Effector memory CD4-positive, alpha-beta T cell (primary cell): ENCODE data around the gene NHLRC4.
"Not testable (repeated sequence)": the region's sequence is repeated elsewhere in the genome, so short reads cannot be mapped to it uniquely, and the experiment has no call there.

ENCODE experiments used
- DNase-seq, 3 donors: peaks; one replicate each; pipeline ENCODE4 v3.0.0-alpha.2; 2020
- H3K27ac ChIP-seq: 2 replicates; pipeline ENCODE4 v1.7.0; 2013; ENCODE audit warnings: mild to moderate bottlenecking, low read length, moderate library complexity; ENCODE audit not compliant: insufficient read depth, poor library complexity, severe bottlenecking
- H3K27me3 ChIP-seq: replicated peaks from 2 replicates; pipeline ENCODE4 v1.7.0; 2013; ENCODE audit warnings: mild to moderate bottlenecking, low read length; ENCODE audit not compliant: insufficient read depth, control insufficient read depth, poor library complexity, severe bottlenecking
- H3K36me3 ChIP-seq: 2 replicates; pipeline ENCODE4 v1.7.0; 2013; ENCODE audit warnings: mild to moderate bottlenecking, low read length, moderate library complexity; ENCODE audit not compliant: control insufficient read depth, insufficient read depth
- H3K4me1 ChIP-seq: 2 replicates; pipeline ENCODE4 v1.7.0; 2013; ENCODE audit warnings: low read length, mild to moderate bottlenecking; ENCODE audit not compliant: control insufficient read depth, insufficient read depth, poor library complexity, severe bottlenecking
- H3K4me3 ChIP-seq: 2 replicates; pipeline ENCODE4 v1.7.0; 2013; ENCODE audit warnings: low read length, low read depth, mild to moderate bottlenecking; ENCODE audit not compliant: insufficient read depth, poor library complexity, severe bottlenecking
- H3K9me3 ChIP-seq: 2 replicates; pipeline ENCODE4 v1.7.0; 2013; ENCODE audit warnings: mild to moderate bottlenecking, low read length, moderate library complexity; ENCODE audit not compliant: control insufficient read depth

NHLRC4 gene

DNA sequence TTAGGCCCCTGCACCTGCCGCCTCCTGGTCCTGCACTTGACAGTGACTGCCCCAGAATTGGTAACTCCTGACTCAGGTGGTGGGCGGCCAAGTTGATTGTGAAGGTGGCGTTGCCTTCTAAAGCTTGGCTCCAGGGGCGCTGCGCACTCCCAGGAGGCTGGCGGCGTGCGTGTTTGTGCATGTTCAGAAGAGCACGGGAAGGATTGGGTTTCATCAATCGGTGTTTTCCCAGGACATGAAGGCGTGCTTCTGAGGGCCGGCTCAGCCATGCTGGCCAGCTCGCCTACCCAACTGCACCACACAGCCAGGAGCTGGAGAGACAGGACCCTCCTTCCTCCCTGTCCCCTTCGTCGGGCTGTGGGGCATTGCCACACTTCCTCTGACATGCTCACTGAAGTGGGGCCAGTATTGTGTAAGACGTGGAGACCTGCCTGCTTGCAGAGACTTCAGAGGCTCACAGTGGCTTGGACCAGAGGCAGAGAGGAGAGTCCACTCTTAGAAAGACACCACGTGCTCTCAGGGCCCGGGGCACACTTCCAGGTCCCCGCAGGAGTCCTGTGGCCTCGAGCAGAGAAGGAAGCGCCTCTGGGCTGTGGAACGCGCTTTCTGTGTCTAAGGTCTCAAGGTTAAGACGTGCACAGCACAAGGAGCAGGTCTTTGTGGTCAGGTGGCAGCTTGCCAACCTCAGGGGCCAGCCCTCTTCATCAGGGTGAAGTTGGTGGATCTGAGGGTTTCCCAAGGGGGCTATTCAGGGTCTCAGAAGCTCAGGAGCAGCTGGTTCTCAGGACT is 25.9 kb downstream of the NHLRC4 start:
- no peak for DNase-seq
- no peak overlapping the region for H3K27ac ChIP-seq
- no peaks in the 10 kb centered on the region for H3K27me3 ChIP-seq
- no peaks in the 10 kb centered on the region for H3K9me3 ChIP-seq
- H3K36me3 ChIP-seq: no peaks in the 10 kb centered on the region
- H3K4me3 ChIP-seq: no peak overlapping the region
- peaks cover 19% of the 10 kb centered on the region for H3K4me1 ChIP-seq

DNA sequence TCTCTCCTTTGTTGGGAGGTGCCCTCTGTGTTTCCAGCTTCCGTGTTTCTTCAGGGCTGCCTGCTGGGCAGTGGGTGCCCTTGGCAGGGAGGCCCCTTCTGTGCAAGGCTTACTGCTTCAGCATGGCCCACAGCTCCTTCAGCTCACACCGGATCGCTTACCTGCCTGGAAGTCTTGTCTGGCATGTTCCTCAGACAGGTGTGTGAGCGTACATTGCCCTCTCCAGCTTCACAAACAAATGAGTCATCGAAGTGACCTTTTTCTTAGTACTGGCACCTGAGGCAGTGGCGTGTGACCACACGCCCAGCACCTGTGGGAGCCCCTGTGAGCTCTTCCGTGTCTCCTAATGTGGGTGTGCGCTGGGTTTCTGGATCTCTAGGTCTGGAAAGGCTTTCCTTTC is 26.6 kb downstream of the NHLRC4 start:
- Histone ChIP-seq H3K27me3 (no peaks in the 10 kb centered on the region), H3K27ac (no peak overlapping the region), H3K36me3 (no peaks in the 10 kb centered on the region), H3K4me1 (peaks cover 16% of the 10 kb centered on the region), H3K9me3 (no peaks in the 10 kb centered on the region), H3K4me3 (no peak overlapping the region)
- no peak for DNase-seq

DNA sequence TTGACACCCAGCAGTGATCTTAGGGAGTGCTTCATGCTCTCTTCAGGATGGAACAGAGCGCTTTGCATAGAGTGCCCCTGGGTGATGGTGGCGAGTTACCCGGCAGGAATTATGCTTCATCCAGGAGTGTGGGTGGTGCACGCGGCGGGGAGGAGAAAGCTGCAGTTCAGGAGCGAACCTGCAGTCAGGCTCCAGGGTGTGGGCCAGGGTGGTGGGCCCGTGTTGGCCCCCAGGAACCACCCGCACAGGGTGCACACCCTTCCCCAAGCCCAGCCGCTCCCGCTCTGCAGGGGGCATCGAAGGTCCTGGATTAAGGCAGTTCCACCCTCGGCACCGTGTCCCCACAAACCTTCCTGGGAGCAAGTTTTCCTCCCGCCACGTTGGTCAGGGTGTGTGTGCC is 27.0 kb downstream of the NHLRC4 start:
- peaks cover under 1% of the 10 kb centered on the region for H3K36me3 ChIP-seq
- no peak overlapping the region for H3K27ac ChIP-seq
- H3K4me3 ChIP-seq: no peak overlapping the region
- DNase-seq: no peak
- H3K27me3 ChIP-seq: no peaks in the 10 kb centered on the region
- H3K9me3 ChIP-seq: no peaks in the 10 kb centered on the region
- H3K4me1 ChIP-seq: peaks cover 14% of the 10 kb centered on the region

DNA sequence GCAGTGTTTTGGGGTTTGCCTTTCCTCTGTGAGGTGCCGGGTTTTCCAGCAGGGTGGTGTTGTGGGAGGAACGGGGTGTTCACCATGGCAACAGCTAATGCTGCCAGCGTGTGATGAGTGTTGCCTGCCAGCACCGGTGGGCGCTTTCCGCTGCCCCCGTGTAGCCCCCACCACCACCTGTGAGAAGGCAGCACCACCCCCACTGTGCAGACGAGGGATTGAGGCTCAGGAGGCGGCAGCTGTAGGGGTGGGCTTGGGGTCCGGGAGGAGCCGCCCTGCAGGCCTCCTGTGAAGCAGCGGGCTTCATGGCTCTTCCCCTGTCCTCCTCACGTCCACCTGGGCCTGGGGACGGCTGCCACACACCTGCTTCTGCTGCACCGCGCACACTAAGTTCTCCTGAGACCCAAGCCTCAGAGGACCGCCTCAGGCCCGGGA is 28.3 kb downstream of the NHLRC4 start:
- Histone ChIP-seq H3K27ac (no peak overlapping the region), H3K27me3 (no peaks in the 10 kb centered on the region), H3K4me3 (no peak overlapping the region), H3K4me1 (peaks cover 14% of the 10 kb centered on the region), H3K9me3 (no peaks in the 10 kb centered on the region), H3K36me3 (peaks cover 7% of the 10 kb centered on the region)
- DNase-seq: no peak

DNA sequence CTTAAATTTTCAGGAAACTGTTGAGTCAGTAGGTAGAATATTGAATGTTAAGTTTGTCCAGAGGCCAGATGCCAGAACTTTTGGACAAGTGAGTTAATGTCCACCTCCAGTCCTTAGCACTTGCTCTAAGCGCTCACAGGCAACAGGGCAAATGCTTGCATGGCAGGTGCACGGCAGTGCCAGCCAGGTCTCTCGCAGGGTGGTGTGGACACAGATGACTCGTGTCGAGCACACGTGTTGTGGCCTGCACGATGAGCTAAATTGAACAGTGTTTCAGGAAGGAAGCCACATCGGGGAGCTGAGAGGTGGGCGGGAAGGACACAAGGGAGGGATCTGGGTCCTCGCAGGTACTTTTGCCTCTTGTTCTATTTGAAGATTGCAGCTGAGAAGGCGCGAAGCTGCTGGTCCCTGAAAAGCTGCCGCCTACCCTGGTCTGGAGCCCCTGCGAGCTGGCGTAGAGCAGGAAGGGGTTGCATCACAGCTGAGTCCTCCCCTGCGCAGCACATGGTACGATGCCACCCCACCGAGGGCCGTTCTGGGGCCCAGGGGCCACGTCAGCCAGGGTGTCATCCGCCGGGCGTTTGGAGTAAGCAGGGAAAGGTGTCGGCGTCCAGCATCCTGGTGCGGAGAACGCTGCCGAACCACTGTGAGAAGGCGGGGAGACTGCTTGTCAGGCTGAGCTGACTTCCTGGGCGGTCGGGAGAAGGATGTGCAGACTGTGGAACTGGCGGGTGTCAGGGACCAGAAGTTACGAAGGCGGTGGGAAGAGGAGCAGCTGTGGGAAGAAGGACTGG is 29.3 kb downstream of the NHLRC4 start:
- Histone ChIP-seq H3K9me3 (no peaks in the 10 kb centered on the region), H3K36me3 (peaks cover 7% of the 10 kb centered on the region), H3K4me1 (peaks cover 5% of the 10 kb centered on the region), H3K27ac (no peak overlapping the region), H3K27me3 (no peaks in the 10 kb centered on the region), H3K4me3 (no peak overlapping the region)
- DNase-seq: no peak

DNA sequence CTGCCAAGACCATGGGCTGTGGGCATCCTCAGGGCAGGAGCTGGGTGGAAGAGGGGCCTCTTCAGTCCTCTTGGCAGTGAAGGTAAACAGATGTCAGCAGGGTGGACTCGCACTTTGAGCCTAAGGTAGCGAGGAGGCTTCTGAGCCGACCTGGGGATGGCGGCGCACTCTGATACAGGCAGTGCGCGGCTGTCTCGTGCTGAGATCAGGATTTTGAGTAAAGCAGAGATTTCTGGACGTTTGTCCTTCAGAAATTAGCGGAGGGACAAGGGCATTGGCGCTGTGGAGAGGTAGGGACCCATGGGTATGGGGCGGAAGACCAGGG is 29.9 kb downstream of the NHLRC4 start:
- H3K4me1 ChIP-seq: peaks cover 2% of the 10 kb centered on the region
- no peak overlapping the region for H3K27ac ChIP-seq
- no peaks in the 10 kb centered on the region for H3K27me3 ChIP-seq
- no peak for DNase-seq
- H3K4me3 ChIP-seq: no peak overlapping the region
- H3K9me3 ChIP-seq: no peaks in the 10 kb centered on the region
- peaks cover 7% of the 10 kb centered on the region for H3K36me3 ChIP-seq

DNA sequence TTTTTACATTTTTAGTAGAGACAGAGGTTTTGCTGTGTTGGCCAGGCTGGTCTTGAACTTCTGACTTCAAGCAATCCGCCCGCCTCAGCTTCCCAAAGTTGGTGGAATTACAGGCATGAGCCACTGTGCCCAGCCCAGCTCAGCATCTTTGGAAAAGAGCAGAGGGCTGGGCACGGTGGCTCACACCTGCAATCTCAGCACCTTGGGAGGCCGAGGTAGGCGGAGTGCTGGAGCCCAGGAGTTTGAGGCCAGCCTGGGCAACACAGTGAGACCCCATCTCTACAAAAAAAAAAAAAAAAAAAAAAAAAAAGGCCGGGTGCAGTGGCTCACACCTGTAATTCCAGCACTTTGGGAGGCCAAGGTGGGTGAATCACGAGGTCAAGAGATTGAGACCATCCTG is 30.9 kb downstream of the NHLRC4 start:
- not testable (repeated sequence) for H3K36me3 ChIP-seq, H3K4me3 ChIP-seq

DNA sequence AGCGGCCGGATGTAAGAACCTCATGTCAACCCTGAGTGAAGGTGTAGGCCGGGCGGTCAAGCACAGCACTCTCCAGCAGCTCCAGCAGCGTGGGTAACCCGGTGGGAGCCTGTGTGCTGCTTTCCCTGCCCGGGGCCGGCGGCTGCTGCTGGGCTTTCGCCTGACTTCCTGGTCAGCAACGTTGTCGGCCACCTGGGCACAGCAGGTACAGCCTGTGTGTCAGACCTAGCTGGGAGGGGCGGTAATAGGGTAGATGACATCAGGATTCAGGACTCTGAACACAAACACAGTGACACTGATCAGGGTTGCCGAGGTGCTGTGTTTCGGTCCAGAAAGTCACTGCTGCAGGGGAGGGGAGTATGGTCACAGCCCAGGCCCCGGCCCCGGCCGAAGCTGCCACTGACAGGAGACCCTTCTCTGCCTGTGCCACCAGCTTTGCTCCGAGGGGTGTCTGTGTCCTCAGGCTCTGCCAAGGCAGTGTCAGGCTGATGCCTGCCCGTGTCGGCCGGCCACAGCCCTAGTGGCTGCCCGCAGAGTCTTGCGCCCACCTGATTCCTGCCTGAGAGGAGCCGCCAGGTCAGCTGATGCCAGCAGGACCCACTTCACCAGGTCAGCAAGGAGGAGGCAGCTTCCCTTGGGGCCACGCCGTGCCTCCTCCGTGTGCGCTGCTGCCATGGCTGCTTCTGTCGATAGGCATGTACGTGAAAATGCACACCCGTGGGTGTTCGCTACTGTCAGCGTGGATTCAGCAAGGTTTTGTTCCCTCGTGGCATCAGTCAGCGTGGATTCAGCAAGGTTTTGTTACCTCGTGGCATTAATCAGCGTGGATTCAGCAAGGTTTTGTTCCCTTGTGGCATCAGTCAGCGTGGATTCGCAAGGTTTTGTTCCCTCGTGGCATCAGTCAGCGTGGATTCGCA is 32.3 kb downstream of the NHLRC4 start:
- Histone ChIP-seq H3K27ac (no peak overlapping the region), H3K27me3 (no peaks in the 10 kb centered on the region), H3K4me3 (no peak overlapping the region), H3K4me1 (no peaks in the 10 kb centered on the region), H3K36me3 (peaks cover 7% of the 10 kb centered on the region), H3K9me3 (no peaks in the 10 kb centered on the region)
- DNase-seq: no peak

More for the DNA sequence above, 30.9 kb downstream of the NHLRC4 start:
- not testable (repeated sequence) for DNase-seq, H3K27me3 ChIP-seq, H3K27ac ChIP-seq, H3K4me1 ChIP-seq, H3K9me3 ChIP-seq

DNA sequence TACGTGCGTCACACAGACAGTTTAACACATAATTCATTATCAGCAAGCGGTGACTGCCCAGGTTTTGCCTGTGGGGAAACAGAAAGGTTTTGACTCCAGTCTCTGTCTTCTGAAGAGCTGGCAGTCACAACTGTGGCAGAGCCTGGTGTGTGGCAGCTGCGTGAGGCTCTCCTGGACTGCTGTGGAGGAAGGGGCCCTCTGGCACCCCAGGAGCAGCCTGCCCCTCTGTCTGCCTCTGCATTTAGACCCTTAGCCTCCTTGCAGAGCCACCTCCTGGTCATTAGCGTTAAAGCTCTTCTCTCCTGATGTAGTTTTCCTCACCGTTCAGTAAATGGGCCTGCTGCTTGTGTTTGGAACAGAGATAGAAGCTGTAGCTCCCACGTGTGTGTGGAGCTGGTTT is 34.0 kb downstream of the NHLRC4 start:
- no peaks in the 10 kb centered on the region for H3K4me1 ChIP-seq
- no peaks in the 10 kb centered on the region for H3K27me3 ChIP-seq
- H3K27ac ChIP-seq: no peak overlapping the region
- no peak for DNase-seq
- H3K36me3 ChIP-seq: peaks cover 7% of the 10 kb centered on the region
- H3K4me3 ChIP-seq: no peak overlapping the region
- no peaks in the 10 kb centered on the region for H3K9me3 ChIP-seq
